OCI-LY3 (cell line): ENCODE measurements around the gene CASP3.
"Not testable (repeated sequence)": the region's sequence is repeated elsewhere in the genome, so short reads cannot be mapped to it uniquely, and the experiment has no call there.

Experiments
- H2AFZ ChIP-seq: fragments of 200-600, 300-600 bp; shearing (Covaris generic); 2 replicates; pipeline ENCODE4 v1.6.0; 2014; ENCODE audit warnings: antibody characterized with exemption, low read depth, low read length
- H3K27ac ChIP-seq: fragments of 200-600, 300-600 bp; sonication (generic); 2 replicates; pipeline ENCODE4 v1.5.1; 2014; ENCODE audit warnings: mild to moderate bottlenecking, low read length, moderate library complexity, mixed read lengths
- H3K27me3 ChIP-seq: fragments of 200-600, 300-600 bp; sonication (generic); 2 replicates; pipeline ENCODE4 v1.6.1; 2014; ENCODE audit warnings: low read depth, low read length, mixed read lengths
- H3K36me3 ChIP-seq: fragments of 200-600, 300-600 bp; sonication (generic); replicated peaks from 2 replicates; pipeline ENCODE3; 2014; ENCODE audit warnings: low read depth, low read length, mixed read lengths
- H3K4me1 ChIP-seq: fragments of 300-600, 200-600 bp; sonication (generic); 2 replicates; pipeline ENCODE4 v1.6.1; 2014; ENCODE audit warnings: low read length, mixed read lengths
- H3K4me2 ChIP-seq: fragments of 200-600, 300-600 bp; sonication (generic); 2 replicates; pipeline ENCODE4 v1.6.1; 2014; ENCODE audit warnings: low read length, mixed read lengths
- H3K4me3 ChIP-seq: fragments of 300-600, 200-600 bp; sonication (generic); 2 replicates; pipeline ENCODE4 v1.5.1; 2014; ENCODE audit warnings: antibody characterized with exemption, mild to moderate bottlenecking, low read length, moderate library complexity
- H3K79me2 ChIP-seq: fragments of 300-600, 200-600 bp; shearing (Covaris generic); 2 replicates; pipeline ENCODE4 v1.6.1; 2014; ENCODE audit warnings: mild to moderate bottlenecking, low read length, mixed read lengths
- H3K9ac ChIP-seq: fragments of 300-600, 200-600 bp; shearing (Covaris generic); 2 replicates; pipeline ENCODE4 v1.6.0; 2014; ENCODE audit warnings: mild to moderate bottlenecking, low read length, moderate library complexity
- H3K9me3 ChIP-seq: fragments of 200-600, 300-600 bp; shearing (Covaris generic); 2 replicates; pipeline ENCODE4 v1.6.1; 2014; ENCODE audit warnings: low read length, mixed read lengths; ENCODE audit not compliant: insufficient read depth
- H4K20me1 ChIP-seq: fragments of 200-600, 300-600 bp; sonication (generic); 2 replicates; pipeline ENCODE4 v1.6.1; 2016; ENCODE audit warnings: low read length, mixed read lengths; ENCODE audit not compliant: insufficient read depth
- CTCF ChIP-seq: fragments of 200-600, 300-600 bp; sonication (generic); IDR thresholded peaks from 2 replicates; pipeline ENCODE4 v1.5.1; 2014; ENCODE audit warnings: antibody characterized with exemption, low read length, low read depth
- EZH2phosphoT487 ChIP-seq: fragments of 200-600 bp; shearing (Covaris generic); IDR thresholded peaks from 2 replicates; pipeline ENCODE4 v1.6.1; 2018; ENCODE audit warnings: antibody characterized with exemption, mixed run types, low read depth

Gene CASP3

GRCh38 chr4:184595430-184595829 lies 53.8 kb downstream of the CASP3 start:
- Histone ChIP-seq H2AFZ (no peak overlapping the region), H3K27me3 (no peaks in the 10 kb centered on the region), H3K4me3 (no peak overlapping the region), H3K4me1 (no peaks in the 10 kb centered on the region), H3K9ac (no peak overlapping the region), H3K36me3 (no peaks in the 10 kb centered on the region), H3K9me3 (no peaks in the 10 kb centered on the region), H4K20me1 (no peaks in the 10 kb centered on the region), H3K27ac (no peak overlapping the region), H3K79me2 (no peaks in the 10 kb centered on the region), H3K4me2 (no peak overlapping the region)
- TF ChIP-seq CTCF = no peak
- TF ChIP-seq EZH2phosphoT487 = no peak

- H3K36me3 ChIP-seq = no peaks in the 10 kb centered on the region
- H3K4me3 ChIP-seq = no peak overlapping the region
- H3K79me2 ChIP-seq = no peaks in the 10 kb centered on the region
- H2AFZ ChIP-seq = no peak overlapping the region
- H3K27ac ChIP-seq = no peak overlapping the region
- TF ChIP-seq EZH2phosphoT487 = no peak
- TF ChIP-seq CTCF = no peak
- H3K4me2 ChIP-seq = no peak overlapping the region
- H3K4me1 ChIP-seq = no peaks in the 10 kb centered on the region
- no peak overlapping the region for H3K9ac ChIP-seq
- H3K9me3 ChIP-seq = no peaks in the 10 kb centered on the region
- H4K20me1 ChIP-seq = no peaks in the 10 kb centered on the region
- H3K27me3 ChIP-seq = no peaks in the 10 kb centered on the region
Observed at GRCh38 chr4:184593461-184593860, 55.8 kb downstream of the CASP3 start.

DNA sequence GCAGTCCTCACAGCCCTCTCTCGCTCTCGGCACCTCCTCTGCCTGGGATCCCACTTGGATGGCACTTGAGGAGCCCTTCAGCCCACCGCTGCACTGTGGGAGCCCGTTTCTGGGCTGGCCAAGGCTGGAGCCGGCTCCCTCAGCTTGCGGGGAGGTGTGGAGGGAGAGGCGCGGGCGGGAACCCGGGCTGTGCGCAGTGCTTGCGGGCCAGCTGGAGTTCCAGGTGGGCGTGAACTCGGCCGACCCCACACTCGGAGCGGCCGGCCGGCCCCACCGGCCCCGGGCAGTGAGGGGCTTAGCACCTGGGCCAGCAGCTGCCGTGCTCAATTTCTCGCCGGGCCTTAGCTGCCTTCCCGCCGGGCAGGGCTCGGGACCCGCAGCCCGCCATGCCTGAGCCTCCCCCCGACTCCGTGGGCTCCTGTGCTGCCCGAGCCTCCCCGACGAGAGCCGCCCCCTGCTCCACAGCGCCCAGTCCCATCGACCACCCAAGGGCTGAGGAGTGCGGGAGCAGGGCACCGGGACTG lies 57.4 kb downstream of the CASP3 start:
- H3K27me3 ChIP-seq, H3K9ac ChIP-seq, H3K79me2 ChIP-seq, H2AFZ ChIP-seq, H3K36me3 ChIP-seq, H3K27ac ChIP-seq, H3K4me1 ChIP-seq, H4K20me1 ChIP-seq, H3K4me3 ChIP-seq, H3K4me2 ChIP-seq, H3K9me3 ChIP-seq: not testable (repeated sequence)

- Histone ChIP-seq H3K9me3 (no peaks in the 10 kb centered on the region), H3K4me1 (no peaks in the 10 kb centered on the region), H3K9ac (no peak overlapping the region), H2AFZ (no peak overlapping the region), H3K27me3 (no peaks in the 10 kb centered on the region), H3K4me2 (no peak overlapping the region), H3K27ac (no peak overlapping the region), H3K36me3 (no peaks in the 10 kb centered on the region), H3K79me2 (no peaks in the 10 kb centered on the region), H3K4me3 (no peak overlapping the region), H4K20me1 (no peaks in the 10 kb centered on the region)
- TF ChIP-seq CTCF (no peak), EZH2phosphoT487 (no peak)
Observed at GRCh38 chr4:184591070-184591677, 58.1 kb downstream of the CASP3 start.

DNA sequence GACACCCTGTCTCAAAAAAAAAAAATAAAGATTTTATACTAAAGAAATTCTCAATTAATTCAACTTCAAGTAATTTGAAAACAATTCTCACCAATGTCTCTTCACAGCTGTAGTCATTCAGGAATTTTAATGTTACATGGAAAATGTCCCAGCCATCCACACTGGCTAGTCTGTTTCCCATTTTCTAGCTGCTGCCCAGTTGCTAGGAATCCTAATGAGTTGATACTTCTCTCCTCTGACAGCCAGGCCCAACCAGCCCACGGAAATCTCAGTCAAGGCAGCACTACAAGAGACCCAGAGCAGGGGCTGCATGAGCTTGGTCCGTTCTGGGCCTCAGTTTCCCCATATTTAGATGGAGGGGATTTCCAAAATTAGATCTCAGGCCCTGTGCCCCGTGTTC lies 59.1 kb downstream of the CASP3 start:
- no peak overlapping the region for H3K4me3 ChIP-seq
- no peak overlapping the region for H3K9ac ChIP-seq
- TF ChIP-seq EZH2phosphoT487 (no peak), CTCF (no peak)
- H3K27me3 ChIP-seq = no peaks in the 10 kb centered on the region
- no peaks in the 10 kb centered on the region for H4K20me1 ChIP-seq
- no peak overlapping the region for H2AFZ ChIP-seq
- H3K4me1 ChIP-seq = no peaks in the 10 kb centered on the region
- H3K9me3 ChIP-seq = no peaks in the 10 kb centered on the region
- H3K27ac ChIP-seq = no peak overlapping the region
- no peak overlapping the region for H3K4me2 ChIP-seq
- H3K36me3 ChIP-seq = no peaks in the 10 kb centered on the region
- H3K79me2 ChIP-seq = no peaks in the 10 kb centered on the region
